MM.1S (cell line): ENCODE results near the gene SRP19.

Experiments used
- CTCF ChIP-seq: fragments of 300-600 bp; sonication (generic); IDR thresholded peaks from 2 replicates; pipeline ENCODE4 v1.5.1; 2016; ENCODE audit warnings: antibody characterized with exemption, low read length, mixed read lengths
- EZH2phosphoT487 ChIP-seq: fragments of 300-600 bp; sonication (generic); IDR thresholded peaks from 2 replicates; pipeline ENCODE4 v1.6.1; 2018; ENCODE audit warnings: antibody characterized with exemption, low read length

DNA sequence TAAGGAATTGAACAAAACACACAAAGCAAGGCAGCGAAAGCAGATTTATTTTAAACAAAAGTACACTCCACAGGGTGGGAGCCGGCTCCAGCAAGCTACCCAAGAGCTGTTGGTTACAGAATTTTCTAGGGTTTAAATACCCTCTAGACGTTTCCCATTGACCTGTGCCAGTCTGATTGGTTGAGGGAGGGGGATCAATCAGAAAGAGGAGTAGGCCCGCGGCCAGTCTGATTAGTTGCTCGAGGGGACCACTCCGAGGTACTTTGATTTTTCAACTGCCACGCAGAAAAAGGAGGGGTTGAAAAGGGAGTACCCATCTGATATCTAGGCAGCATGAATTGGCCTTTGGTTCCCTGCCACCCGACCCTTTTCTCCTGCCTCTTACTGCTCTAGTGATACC, 998 bp downstream of the SRP19 start:
- TF ChIP-seq CTCF: no peak
- no peak for TF ChIP-seq EZH2phosphoT487
